GM10266 (cell line): ENCODE data around the gene CREM.

Source experiments
- DNase-seq: peaks from one replicate; pipeline ENCODE4 v3.0.0; 2012; ENCODE audit errors: extremely low spot score
- TF ChIP-seq, protein P1 (sequence below): IDR thresholded peaks from 2 replicates; pipeline ENCODE4 v1.5.1; 2012; ENCODE audit warnings: mild to moderate bottlenecking, low read depth; ENCODE audit not compliant: control insufficient read depth, insufficient read depth; ENCODE audit errors: missing control alignments

Gene CREM

DNA sequence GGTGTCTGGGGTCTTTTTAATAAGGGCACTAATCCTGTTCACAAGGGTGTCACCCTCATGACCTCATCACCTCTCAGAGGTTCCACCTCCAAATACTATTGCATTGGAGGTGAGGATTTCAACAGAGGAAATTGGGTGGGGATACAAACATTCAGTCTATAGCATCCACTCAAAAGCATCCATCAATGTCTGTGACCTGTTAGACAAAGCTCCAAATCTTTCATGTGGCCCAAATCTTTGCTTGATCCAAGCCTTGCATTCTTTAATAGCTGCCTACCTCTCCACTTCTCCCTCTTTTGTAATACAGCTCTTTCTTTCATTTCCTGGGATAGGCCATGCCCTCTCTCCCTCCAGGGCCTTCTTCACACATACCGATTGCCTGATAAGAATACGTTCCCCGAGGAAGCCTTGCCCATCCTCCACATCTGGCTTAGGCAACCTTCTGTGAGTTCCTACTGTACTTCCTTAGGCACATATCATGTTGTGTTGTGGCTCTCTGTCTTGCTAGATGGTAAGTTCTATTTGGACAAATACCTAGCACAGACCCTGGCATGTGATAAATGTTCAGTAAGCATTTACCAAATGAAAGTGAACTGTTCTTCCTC, 66.1 kb downstream of the CREM start:
- TF ChIP-seq, protein P1, sequence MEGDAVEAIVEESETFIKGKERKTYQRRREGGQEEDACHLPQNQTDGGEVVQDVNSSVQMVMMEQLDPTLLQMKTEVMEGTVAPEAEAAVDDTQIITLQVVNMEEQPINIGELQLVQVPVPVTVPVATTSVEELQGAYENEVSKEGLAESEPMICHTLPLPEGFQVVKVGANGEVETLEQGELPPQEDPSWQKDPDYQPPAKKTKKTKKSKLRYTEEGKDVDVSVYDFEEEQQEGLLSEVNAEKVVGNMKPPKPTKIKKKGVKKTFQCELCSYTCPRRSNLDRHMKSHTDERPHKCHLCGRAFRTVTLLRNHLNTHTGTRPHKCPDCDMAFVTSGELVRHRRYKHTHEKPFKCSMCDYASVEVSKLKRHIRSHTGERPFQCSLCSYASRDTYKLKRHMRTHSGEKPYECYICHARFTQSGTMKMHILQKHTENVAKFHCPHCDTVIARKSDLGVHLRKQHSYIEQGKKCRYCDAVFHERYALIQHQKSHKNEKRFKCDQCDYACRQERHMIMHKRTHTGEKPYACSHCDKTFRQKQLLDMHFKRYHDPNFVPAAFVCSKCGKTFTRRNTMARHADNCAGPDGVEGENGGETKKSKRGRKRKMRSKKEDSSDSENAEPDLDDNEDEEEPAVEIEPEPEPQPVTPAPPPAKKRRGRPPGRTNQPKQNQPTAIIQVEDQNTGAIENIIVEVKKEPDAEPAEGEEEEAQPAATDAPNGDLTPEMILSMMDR, result no peak
- DNase-seq, result no peak

DNA sequence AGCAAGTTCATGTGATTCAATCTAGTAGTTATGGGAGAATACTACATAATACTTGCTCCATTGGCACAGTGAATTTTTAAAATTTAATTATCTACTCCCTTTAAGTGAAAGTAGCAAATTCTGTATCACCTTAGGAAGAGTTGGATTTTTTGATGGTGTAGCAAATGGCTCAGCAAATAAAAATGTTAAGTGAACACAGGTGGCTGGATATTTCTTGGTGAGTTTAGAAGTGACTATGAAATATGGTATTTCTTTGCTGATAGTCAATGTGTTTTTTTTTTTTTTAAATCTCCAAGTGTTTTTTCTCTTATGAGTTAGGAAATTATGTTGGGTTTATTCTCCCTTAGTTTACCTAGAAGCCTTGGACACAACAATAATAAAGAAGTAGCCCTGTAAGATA, 67.8 kb downstream of the CREM start:
- TF ChIP-seq, protein P1, result no peak
- no peak for DNase-seq

DNA sequence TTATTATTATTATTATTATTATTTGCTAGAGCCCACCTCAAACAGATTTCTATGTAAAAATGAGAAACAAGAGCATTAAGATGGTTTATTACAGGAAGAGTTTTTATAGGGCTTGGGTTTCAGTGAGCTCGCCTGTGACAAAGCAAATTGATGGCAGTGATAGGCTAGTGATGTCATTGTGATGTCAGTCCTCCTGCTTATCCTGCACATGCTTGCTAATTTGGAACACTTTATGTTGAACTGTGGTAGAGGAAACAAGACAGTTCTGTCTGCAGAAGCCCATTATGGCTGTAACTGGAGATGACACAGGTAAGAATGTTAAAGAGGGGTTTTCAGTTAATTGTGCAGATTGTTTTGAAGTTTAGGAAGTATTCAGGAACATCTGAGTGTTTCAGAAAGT, 68.3 kb downstream of the CREM start:
- TF ChIP-seq, protein P1, result no peak
- no peak for DNase-seq

DNA sequence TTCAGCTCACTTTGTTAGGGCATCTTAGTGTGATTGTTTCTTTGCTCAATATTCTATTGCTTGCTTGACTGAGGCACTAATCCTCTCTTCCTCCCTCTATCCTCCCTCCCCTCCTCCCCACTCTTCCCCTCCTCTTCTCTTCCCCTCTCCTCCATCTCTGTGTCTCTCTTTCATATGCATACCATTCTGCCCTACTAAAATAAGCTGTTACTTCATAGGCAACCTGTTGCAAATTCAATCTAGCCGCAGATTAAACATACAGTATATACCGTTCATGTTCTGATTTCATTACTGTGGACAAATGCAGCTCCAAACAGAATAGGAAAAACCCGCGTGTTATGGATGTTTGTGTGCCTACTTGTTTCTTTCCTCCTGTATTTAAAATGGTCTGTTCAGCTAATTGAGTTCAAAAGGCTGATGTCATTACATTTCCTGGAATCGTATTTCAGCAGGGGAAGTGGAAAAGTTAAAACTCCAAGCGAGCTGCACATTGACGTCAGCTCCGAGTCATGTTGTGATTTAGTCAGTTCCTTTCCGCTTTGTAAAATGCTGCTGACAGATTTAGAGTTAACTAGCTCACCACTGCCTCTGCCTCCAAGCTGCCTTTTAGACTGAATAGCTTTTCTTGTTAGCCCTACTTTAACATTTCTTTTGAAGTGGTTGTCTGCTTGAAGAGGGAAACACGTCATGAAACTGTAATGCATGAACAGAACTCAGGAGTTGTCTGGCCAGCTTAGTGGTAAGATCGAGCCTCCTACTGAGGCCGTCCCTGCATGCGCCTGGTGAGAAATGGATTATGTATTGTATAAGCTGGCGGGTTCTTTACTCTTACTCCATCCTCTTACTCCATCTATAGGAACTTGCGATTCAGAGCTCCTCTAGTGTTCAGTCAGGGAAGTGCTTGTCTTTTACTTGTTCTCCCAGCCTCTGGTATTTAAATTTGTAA, 69.0 kb downstream of the CREM start:
- DNase-seq, result peak; percentile 55
- TF ChIP-seq, protein P1, result peak; percentile 64

DNA sequence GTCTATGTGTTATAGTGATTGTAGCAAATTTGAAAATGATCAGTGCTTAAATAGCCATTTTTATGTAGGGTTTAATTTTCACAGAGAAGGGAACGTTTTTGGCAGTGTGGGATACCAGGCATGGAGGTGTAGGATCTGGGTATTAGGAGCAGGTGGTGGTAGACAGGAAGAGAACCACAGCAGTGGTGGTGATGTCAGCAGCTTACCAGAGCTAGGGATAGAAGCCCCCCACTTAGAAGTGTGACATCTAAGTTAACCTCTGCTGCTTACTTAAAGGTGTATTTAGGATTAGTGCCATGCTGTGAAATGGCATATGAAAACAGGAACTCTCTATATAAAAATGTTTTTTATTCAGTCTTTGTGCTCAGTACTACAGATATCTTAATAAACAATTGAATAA, 73.8 kb downstream of the CREM start:
- DNase-seq, result no peak
- TF ChIP-seq, protein P1, result no peak

DNA sequence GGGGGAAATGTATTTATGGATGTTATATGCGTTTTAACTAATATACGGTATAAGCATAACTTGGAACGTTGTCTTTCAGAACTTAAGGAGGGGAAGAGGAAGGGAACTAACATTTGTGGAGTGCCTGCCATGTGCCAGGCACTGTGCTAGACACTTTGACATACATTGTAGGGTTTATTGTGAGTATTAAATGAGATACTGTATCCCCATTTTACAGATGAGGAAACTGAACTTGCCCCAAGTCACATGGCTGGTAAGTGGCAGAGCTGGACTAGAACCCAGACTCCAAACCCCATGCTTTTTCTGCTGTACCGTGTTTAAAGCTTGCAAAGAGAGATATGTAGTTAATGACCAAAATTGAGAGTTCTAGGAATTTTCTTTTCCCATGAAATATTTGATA, 74.6 kb downstream of the CREM start:
- TF ChIP-seq, protein P1, result no peak
- DNase-seq, result no peak

DNA sequence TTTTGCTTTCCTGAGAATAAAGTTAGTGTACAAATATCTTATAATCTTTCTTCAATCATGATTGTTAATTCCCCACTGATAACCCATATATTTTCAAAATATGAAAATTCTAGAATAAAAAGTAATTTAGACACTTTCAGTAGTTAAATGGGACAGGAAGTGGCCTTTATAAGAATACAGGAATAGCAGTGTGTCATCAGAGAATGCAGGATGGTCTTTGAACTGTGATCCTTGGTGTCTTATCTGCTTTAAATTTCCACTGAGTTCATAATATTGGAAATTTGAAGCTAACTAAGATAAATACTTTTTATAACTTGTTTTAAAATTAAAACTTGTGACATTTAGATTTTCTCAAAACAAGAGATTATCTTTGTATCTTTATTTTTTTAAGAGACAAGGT, 75.4 kb downstream of the CREM start:
- no peak for DNase-seq
- TF ChIP-seq, protein P1, result no peak
